ENCODE data around the gene PHF21B.

The PHF21B gene

GRCh38 chr22:44840611-44841322 lies 169.0 kb downstream of the PHF21B start:
- no peak for DNase-seq (ENCODE audit: low spot score)

- DNase-seq (ENCODE audit: low spot score): no peak
These were observed 170.1 kb downstream of the PHF21B start for GRCh38 chr22:44839721-44840120.

GRCh38 chr22:44839061-44839460 lies 170.7 kb downstream of the PHF21B start:
- no peak for DNase-seq (ENCODE audit: low spot score)

- no peak for DNase-seq (ENCODE audit: low spot score)
These were observed 171.3 kb downstream of the PHF21B start for GRCh38 chr22:44838316-44839016.

GRCh38 chr22:44837481-44837880 lies 172.3 kb downstream of the PHF21B start:
- DNase-seq (ENCODE audit: low spot score): no peak

GRCh38 chr22:44834065-44834464 lies 175.7 kb downstream of the PHF21B start:
- no peak for DNase-seq (ENCODE audit: low spot score)

- DNase-seq (ENCODE audit: low spot score): no peak
These were observed 177.9 kb downstream of the PHF21B start for GRCh38 chr22:44831885-44832284.

All from NAMALWA (cell line).